ENCODE results near the gene SLC35F1.
"Not testable (repeated sequence)": the region's sequence is repeated elsewhere in the genome, so short reads cannot be mapped to it uniquely, and the experiment has no call there.

The SLC35F1 gene

DNA sequence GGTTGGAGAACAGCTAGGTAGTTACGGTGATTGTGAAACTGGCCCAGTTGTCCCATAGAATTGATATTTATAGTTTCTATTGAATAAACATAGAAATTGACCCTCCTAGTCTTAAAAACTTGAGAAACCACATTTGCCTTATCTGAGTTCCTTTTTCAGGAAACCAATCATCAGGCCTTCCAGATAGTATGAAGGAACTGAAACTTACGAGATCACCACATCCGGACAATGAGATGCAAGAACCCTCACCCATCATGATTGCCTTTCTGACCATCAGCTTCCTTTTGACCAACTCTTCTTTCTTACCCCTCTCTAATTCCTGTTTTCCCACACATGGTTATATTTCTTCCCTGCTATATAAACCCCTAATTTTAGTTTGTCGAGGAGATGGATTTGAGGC, 21.8 kb downstream of the SLC35F1 start:
- no peak for DNase-seq

DNA sequence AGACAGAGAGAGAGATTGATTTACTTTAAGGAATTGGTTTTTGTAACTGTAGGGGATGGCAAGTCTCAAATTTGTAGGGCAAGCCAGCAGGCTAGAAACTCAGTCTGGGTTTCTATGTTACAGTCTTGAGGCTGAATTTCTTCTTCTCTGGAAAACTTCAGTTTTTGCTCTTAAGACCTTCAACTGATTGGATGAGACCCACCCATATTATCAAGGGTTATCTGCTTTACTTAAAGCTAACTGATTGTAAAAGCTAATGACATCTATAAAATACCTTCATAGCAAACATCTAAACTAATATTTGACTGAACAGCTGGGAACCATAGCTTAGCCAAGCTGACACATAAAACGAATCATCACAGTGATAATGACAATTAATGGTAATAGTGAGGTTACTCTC, 22.4 kb downstream of the SLC35F1 start:
- DNase-seq, result no peak

DNA sequence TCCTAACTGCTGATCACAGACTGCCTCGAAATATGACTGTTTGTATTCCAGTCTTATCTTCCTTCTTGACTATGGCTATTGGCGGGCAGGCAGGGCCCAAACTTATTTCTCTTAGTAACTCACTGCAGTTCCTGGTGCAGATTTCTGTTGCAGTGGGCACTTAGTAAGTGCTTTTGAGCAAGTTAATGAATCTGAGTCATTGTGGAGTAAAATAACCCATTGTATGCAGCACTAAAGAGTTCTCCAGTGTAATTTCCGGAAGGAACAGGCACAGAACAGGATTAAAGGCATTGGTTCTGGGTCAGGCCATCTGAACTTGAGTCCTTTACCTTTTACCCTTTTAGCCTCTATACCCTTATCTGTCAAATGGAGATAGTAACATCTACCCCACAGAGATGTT, 23.6 kb downstream of the SLC35F1 start:
- no peak for DNase-seq

DNA sequence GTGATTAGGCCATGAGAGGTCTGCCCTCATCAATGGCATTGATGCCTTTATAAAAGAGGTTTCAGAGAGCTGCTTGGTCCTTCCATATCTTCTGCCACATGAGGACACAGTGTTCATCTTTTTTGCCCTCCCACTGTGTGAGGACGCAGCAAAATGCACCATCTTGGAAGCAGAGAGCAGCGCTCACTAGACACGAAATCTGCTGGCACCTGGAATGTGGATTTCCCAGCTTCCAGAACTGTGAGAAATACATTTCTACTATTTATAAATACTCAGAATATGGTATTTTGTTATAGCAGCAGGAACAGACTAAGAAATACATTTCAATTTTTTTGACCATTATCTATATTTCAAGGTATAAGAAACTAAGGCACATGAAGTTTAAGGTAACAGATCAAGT, 24.9 kb downstream of the SLC35F1 start:
- DNase-seq, result no peak

DNA sequence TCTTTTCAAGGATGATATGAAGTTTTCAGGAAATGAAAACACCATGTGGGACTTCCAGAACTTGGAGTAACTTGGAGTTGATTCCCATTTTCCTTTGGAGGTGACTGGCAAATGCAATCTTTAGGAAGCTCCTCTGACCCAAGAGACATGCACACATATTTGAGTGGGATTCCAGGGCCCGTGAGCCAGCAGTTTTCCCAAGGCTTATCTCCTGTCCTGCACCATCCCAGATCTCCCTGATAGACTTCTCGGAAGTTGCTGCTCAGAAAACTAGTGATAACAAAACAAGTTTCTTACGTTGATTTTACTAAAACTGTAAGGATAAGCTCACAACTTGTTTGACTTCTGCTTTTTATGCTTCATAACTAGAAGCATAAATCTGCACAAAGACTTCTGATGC, 25.6 kb downstream of the SLC35F1 start:
- no peak for DNase-seq

DNA sequence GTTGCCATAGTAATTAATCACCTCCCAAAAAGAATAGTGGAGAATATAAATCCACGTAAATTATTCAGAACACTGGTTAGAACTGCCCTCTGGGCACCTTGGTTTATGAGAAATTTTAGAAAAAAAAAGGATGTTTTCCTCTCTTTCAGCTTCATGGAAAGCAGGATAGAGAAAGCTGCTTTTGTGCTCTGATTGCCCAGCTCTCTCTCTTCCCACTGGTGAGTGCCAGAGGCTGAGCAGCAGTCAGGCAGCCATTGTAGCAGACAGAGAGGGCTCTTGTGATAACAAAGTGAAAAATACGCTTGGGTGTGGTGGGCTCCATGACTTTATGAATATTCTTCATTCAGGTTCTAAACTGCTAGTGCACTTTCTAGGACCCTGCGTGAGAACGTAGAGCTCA, 26.4 kb downstream of the SLC35F1 start:
- DNase-seq, result peak; percentile 24

DNA sequence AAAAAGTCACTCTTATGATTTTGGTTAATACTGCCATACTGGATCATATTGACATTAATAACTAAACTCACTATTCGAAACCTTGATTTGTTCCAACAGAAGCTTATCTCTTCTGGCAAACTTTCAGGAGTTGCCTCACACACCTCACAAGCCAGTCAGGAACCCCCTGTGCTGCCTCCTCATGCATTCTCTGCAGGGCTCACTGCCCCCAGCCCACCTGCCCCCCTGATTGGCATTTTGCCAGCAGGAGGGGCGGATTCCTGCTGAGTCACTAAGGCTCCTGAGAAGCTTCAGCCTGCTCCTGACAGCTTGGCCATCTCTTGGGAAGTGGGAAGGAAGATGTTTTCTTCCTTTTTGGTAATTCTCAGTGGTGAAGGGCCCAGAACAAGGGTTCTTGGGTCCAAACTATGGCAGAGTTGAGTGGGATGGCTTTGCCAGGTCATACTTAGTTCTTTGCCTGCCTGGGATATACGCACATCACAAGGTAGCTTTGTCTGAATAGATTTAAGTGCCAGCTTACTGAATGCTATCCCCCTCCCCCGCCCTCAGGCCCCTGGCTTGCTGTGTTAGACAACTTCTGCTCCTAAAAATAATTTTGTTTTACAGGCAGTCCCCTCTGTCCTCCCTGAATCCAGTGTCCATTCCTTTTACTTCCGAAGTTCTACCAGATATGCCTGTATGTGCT, 31.4 kb downstream of the SLC35F1 start:
- no peak for DNase-seq

DNA sequence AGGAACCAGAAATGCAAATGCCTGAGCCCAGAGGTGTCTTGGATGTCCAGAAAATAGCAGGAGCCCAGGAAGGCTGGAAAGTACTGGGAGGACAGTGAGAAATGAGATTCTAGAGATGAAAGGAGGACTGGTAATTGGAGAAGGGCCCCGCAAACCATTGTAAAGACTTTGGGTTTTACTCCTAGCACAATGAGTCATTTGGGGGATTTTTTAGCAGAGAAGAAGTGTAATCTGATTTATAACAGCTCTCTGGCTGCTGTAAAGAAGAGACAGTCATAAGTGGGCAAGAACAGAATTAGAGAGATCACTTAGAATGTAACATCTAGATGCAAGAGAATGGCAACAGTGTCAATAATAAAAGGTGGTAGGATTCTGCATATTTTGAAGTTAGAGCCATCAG, 40.2 kb downstream of the SLC35F1 start:
- DNase-seq, result no peak

DNA sequence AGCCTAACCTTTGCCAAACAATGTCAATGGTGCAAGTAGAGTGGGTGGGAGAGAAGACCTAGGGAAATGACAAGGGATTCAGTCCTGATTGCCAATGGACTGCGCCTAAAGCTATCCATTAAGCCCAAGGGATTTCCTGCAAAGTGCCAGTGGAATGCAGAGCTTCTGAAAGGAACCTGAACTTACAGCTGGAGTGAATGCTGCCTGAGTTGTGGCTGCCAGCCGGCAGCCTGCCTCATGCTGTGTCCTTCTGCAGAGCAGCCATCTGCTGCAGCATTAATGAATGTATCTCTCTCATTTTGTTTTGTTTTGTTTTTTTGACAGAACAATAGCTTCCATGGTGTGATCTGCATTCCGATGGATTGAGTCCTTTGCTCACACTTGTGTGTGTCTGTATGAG, 44.7 kb downstream of the SLC35F1 start:
- DNase-seq, result peak; percentile 82

DNA sequence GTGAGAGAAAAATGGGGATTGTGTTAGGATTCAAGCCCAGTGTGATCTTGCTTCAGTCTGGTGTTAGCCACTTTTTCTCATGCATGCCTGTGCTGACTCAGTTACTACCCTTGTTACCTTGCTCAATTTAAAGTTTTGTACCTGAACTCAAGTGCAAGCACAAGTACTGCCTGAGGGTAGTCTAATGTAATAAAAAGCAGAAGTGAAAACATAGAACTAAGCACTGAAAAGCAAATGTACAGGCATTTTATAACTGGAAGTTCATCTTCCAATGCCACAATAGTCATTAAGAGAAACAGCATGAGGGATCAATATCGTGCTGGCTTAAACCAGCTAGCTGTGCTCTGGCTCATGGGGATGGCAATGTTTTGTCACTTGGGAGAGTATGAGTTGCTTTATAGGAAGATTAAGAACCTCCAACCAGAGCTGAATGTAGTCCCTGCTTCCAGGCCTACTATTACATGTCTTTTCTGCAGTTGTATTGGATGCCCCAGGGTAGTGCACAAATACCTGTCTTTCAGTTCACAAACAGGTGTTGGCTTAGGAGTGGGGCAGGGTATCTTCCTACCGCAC, 48.7 kb downstream of the SLC35F1 start:
- DNase-seq, result no peak

DNA sequence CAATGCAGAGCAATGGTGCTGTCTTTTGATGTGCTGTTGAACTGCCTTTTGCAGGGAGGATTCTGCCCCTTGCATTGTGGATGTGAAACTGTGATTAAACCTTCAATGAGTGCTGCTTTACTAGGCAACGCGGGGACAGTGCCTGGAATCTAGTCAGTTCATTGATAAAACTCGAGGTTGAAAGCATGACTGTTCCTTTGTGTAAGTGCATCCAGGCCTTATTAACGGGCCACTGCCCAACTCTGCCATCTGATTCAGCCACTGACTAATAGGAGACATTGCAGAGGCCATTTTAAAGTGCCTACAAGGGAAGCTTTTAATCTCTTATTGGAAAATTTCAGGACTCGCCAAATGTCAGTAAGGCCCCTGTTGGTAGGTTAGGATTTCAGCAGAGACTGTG, 49.3 kb downstream of the SLC35F1 start:
- peak; percentile 95 for DNase-seq

DNA sequence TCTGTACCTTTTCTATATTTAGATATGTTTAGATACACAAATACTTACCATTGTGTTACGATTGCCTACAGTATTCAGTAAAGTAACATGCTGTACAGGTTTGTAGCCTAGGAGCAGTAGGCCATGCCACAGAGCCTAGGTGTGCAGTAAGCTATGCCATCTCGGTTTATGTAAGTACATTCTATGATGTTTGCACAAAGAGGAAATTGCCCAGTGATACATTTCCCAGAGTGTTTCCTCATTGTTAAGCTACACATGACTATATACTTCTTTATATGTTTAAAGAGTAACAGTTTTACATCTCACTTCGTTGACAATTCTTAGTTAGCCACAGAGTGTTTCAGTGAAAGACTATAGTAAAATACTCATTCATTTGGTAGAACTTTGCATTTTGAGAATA, 51.5 kb downstream of the SLC35F1 start:
- no peak for DNase-seq

DNA sequence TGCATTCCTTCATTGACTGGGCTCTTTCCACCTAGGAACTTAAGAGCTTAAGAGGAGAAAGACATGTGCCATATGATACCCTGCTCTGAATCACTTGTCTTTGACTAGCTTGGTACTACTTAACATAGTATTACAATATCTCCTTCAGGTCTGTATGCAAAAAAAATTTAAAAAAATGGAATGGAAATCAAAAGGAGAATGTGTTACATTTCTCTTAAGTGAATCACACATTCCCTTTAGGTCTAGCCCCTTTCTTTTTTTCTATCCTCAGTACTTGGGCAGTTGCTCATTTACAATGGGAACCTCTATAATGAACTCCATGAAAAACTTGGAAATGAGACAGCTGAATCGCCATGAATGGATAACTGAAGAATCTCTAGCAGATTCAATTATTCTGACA, 53.8 kb downstream of the SLC35F1 start:
- DNase-seq, result no peak

DNA sequence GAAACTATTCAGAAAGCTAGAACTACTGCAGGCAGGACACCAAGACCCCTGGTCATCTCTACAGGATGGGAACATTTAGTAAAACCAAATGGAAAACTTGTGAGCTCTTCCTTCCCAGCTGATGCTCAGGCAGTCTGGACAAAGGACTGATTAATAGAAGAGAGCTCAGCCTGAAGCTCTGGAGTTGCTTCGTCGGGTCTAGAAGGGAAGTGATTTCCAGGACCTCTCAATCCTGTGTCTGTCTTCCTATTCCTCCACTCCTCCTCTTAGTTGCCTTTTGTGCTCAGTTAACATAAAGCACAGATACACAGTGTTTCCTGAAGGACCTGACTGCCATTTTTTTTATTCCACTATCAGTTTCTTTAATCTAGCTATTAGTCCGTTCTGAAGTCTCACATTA, 54.2 kb downstream of the SLC35F1 start:
- no peak for DNase-seq

DNA sequence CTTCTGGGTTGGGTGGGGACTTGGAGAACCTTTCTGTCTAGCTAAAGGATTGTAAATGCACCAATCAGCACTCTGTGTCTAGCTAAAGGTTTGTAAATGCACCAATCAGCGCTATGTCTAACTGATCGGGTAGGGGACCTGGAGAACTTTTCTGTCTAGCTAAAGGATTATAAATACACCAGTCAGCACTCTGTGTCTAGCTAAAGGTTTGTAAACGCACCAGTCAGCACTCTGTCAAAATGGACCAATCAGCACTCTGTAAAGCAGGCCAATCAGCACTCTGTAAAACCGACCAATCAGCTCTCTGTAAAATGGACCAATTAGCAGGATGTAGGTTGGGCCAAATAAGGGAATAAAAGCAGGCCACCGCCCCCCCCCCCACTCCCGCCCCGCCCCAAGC, 58.7 kb downstream of the SLC35F1 start:
- not testable (repeated sequence) for DNase-seq

DNA sequence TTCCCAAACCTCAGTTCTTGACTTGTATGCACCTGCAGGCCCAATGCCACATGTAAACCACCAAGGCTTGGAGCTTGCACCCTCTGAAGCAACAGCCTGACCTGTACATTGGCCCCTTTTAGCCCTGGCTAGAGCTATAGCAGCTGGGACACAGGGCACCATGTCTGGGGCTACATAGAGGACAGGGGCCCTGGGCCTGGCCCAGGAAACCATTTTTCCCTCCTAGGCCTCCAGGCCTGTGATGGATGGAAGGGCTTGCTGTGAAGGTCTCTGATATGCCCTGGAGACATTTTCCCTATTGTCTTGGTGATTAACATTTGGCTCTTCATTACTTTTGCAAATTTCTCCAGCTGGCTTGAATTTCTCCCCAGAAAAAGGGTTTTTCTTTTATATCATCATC, 64.6 kb downstream of the SLC35F1 start:
- no peak for DNase-seq

DNA sequence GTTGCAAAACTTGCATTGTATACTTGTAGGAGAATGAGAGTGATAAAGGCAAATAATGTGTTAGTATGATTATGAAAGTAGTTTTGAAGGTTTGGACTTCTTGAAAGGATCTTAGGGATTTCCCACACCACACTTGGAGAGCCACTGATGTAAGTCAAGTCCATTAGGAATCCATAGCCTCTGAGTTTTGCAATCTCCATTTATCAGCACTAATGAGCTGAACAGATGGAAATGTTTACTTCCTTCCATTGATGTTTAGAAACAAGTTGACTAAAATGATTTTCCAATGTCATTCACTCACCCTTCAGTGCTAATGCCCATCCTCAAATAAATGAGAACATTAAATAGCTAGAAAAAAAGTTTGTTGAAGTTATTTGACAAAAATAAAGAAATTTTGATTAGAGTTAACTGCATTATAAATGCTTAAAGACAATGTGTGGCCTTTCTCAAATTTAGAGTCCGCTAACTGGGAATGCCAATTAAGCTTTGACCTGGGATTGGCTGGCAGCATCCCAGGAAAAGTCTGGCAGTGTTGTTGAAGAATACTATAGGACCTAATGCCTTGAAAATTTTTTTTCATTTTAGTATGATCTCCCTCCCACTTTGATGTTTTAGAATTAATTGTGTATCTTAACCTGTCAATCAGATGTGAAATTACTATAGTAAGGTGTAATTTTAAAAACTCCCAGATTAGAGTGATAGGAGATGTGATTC, 68.0 kb downstream of the SLC35F1 start:
- no peak for DNase-seq

DNA sequence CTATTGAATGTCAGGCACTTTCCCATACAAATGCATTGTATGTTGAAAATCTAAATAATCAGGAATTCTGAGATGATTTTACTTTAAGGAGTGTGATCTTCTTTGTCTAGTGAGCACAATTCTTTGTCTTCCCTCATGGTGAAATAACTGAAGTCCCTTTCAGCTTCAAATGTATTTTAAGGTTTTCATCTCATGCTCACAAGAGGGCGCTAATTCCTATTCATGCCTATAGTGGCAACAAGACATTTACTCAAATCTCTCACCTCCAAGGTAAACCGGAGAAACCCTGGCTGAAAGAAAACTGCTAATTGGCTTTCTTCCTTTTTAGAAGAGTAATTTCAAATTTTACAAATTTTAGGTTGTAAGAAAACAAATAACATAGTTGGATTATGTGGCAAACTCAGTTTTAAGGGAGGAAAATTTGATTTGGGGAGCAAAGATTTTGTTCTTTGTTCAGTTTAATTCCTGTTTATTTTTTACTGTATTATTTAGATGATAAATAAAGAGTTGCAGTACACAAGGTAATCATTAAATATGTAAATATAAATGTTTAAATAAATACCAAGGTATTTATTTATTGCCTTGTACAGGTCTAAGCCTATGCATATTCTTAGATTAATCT, 69.1 kb downstream of the SLC35F1 start:
- DNase-seq, result peak; percentile 83

DNA sequence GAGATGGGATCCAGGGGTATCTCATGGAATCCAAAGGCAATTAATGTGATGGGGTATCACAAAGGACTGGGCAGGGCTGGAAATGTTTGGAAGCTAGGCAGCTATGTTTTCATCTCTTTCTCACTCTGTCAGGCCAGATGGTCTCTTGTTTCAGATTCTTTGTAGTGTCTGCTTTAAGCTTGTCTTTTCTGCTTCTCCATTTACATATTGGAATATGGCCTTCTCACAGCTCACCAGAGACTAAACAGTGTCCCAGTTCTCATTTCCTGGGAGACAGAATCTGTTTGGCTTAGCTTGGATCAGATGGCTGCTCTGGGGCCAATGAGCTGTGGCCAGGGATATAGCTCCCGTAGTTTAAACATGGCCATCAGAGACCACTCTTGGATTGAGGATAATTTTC, 78.9 kb downstream of the SLC35F1 start:
- no peak for DNase-seq

DNA sequence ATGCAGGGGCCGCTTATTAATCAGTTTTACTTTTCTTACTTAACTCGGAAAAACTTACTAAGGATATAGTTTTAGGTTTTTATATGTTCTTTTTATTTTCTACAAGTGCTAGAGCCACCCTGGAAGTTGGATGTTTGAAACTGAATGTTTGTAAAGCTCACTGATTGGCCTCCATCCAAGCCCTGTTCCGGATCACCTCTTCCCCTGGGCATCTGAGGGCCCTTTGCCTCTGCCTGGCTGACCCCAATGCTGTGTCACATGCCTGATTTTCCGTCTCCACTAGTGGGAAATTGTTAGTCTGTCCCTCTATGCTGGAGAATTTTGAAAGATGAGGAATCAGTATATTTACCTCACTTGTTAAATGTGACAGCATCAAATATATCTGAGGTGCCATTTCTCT, 79.3 kb downstream of the SLC35F1 start:
- DNase-seq, result no peak

DNA sequence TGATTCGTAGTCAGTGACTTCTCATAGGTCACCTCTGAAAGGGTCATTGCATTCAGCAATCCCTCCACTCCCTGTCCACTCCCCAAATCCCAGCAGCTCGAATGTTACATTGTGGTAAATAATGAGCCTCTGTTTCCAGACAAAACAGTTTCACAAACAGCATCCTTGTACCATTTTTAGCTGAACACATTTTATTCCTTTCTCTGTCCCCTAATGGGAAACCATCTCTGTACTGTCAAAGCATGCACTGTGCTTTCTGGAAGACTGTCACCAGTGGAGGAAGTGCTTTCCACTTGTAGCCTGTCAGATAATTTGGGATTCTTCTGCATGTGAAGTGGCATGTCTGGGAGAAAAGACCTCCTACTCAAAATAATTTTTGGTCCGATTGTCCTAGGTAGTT, 82.0 kb downstream of the SLC35F1 start:
- DNase-seq, result no peak

DNA sequence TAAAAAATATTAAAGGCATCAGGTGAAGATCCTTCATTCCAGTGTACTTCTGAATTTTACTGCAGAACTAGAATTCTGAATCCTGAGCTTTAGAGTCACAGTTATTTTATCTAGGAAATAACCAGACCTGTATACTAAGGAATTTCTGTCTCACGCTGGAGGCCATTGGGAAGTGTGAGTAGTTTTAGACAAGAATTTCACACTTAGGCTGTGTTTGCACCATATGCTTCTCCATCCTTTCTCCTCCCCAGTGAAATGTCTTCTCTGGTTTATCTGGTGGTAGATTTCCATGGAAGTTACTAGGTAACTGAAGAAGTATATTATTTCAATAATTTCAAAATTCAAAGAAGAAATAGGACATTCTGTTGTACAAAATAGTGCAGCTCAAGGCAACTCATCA, 83.1 kb downstream of the SLC35F1 start:
- no peak for DNase-seq

DNA sequence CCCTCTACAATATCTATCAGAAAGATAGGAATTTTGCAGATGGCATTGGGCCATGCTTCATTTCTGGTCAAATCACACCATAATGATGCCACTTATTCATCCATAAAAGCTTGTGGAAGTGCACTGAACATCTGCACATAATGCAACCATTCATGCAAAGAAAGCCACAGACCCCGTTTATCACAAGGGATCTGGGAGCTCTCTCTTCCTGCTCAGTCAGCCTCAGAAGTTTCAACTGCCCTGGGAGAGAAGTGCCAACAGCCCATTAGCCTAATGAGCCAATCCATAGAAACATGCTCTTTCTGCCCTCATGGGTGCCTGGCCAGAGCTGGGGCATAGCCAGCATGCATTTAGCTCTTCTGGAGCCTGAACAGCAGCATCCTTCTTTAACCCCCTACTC, 85.8 kb downstream of the SLC35F1 start:
- peak; percentile 89 for DNase-seq

DNA sequence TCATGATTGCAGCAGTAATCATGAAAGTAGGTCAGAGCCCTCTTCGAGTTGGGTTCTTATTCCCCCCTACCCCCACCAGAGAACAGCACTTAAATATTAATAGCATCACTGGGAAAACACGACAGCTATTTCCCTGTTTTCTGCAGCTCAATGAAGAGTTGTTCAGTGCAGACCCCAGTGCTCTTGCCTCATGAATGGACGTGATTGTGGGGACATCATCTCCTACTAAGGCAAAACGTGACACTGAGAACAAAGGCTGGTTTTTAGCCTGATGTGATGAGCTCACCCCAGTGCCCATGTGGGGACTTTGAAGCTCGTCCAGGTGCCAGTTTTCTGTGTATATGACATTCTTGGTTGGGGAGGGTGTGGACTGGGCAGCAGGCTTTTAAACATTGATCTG, 105.9 kb downstream of the SLC35F1 start:
- DNase-seq, result peak; percentile 68

Data from eye (tissue), 1 donor.